Measurements from ENCODE around the gene SEC14L3.

GRCh38 chr22:30471616-30472318 lies at the start of gene SEC14L3:
- TF ChIP-seq CTCF (IDR thresholded peaks at IDR 0.05; ENCODE audit: poor library complexity) = no peak
- no peak for TF ChIP-seq EZH2 (IDR thresholded peaks at IDR 0.05; ENCODE audit: borderline replicate concordance)
